Activated naive CD4-positive, alpha-beta T cell treated with anti-CD3 and anti-CD28 coated beads, Interleukin-2, amount 50 U/mL, for 16 hours (primary cell): ENCODE results near the gene ELF1.
"Not testable (repeated sequence)": the region's sequence is repeated elsewhere in the genome, so short reads cannot be mapped to it uniquely, and the experiment has no call there.

Experiments
- DNase-seq: peaks from one replicate; pipeline ENCODE4 v3.0.0-alpha.2; 2020

The ELF1 gene

DNA sequence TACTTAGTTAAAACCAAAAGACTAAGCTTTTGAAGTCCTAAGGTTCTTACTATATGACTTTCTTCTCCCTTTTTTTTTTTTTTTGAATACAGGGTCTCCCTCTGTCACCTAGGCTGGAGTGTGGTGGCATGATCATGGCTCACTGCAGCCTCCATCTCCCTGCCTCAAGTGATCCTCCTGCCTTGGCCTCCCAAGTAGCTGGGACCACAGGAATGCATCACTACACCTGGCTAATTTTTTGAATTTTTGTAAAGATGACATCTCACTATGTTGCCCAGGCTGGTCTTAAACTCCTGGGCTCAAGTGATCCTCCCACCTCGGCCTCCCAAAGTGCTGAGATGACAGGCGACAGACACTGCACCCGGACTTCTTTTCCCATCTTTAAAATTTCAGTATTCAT, 89.2 kb downstream of the ELF1 start:
- not testable (repeated sequence) for DNase-seq

DNA sequence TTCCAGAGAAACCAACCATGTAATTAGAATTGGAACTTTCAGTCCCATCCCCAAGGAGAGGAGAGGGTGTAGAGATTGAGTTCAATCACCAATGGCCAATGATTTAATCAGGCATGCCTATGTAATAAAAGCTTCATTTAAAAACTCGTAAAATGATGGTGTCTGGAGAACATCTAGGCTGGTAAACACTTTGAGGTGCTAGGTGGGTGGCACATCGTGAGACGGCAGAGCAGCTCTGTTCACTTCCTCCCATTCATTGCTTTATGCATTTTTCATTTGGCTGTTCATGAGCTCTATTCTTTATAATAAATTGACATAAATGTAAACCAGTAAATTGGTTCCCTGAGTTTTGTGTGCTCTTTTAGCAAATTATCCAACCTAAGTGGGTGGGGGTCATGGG, 90.1 kb downstream of the ELF1 start:
- no peak for DNase-seq

DNA sequence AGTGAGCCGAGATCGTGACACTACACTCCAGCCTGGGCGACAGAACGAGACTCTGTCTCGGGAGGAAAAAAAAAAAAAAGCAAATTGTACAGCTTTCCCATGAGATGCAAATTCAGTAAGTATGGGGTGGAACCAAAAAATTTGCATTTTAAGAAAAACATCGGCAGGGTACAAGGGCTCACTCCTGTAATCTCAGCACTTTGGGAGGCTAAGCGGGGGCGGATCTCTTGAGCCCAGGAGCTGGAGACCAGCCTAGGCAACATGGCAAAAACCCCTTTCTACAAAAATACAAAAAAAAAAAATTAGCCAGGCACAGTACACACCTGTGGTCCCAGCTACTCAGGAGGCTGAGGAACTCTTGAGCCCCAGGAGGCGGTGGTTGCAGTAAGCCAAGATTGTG, 91.2 kb downstream of the ELF1 start:
- no peak for DNase-seq

DNA sequence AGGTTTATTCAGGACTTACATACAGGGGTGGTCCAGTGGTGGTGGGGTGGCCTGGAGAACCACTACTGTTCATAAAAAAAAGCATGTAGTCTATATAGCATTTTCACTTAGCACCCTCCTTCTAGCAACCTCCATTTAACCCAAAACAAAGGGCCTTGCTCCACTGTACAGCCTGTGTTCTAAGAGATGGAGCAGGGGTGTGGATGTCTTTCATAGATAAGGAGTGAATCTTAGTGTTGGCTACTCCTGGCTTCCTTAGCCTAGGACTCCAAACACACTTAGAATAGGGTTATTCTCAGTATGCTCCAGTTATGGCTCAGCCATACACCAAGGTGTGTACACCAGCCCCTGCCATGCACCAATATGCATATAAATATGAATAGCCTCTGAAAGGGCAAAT, 95.2 kb downstream of the ELF1 start:
- DNase-seq = no peak

DNA sequence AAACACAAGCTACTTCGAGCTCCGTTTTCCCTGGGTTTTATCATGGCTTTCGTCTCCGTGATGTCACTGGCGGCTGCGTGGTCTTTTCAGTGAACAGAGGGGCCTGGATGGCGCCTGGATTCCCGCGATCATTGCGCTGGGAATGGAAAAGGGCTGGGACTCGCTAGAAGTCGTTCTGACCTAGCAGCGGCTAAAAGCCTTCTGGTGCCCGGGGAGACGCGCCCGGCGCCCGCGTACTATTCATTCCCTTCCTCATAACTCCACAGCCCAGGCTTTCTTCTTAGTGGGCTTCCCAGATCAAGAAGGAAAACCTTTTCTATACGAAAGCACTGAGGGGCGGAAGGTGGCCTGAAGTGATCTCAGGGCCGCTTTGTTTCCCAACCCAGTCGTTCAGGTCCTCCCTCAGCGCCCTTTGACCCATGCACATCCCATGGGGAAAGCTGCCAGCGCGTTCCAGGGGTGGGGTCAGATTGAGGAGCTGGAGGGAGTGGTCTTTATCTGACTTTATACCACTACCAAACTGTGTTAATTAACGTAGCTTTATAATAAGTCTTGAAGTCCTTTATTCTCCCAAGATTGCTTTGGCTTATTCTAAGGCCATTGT, 96.6 kb downstream of the ELF1 start:
- no peak for DNase-seq

DNA sequence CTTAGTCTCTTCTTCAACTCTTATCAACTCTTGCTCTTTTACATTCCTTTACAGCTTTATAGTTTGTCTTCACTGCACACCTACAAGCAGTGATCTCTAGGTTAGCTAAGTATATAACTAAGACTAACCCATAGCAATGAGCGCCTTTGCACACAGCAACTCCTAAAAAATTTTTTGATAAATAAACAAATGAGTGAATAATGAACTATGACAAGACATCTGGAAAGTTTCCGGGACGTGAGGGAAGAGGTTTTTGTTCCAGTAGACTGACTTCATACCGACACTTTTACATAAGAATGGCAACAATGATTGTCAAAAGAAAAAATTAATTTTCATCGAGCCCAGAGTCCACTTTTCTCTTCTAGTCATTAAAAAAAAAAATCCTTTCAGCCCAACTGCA, 98.3 kb downstream of the ELF1 start:
- DNase-seq = no peak

DNA sequence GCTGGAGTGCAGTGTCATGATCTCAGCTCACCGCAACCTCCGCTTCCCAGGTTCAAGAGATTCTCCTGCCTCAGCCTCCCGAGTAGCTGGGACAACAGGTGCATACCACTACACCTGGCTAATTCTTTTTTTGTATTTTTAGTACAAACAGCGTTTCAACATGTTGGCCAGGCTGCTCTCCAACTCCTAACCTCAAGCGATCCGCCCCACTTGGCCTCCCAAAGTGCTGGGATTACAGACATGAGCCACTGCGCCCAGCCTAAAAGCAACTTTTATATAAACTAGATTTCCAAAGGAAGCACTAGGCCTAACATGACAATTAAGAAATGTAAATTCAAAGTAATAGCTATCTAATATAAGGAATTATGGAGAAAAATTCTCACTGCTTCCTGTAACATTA, 99.2 kb downstream of the ELF1 start:
- DNase-seq = not testable (repeated sequence)

DNA sequence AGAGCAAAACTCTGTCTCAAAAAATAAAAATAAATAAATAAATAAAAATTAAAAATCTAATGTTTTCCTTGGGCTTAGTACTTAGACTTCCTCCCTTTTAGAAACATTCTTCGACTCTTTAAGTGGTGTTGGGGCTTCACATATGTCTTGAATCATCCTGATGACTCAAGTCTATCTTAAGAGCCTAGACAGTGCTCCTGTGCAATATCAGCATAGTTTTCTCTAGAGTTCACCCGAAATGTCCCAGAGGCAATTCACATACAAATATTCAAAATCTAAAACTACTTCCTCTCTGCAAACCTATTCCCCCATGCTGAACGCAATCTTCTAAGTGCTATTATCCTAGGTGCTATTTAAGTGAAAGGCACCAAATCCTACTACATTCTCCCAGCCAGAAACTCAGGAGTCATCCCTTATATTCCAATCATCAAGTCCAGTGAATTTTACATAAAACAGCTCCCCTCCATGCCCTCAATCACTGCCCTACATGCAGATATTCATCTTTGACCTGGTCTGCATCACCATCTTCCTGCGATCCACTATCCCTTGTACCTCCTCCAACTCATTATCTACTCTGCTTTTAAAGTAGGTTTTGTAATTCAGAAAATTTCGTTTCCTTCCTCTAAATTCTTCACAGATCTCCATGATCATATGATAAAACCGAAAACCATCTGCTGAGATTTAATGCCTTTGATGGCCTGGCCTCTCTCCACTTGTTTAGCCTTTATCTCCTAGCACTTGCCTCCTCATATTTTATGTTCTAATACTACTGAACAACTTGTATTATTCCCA, 102.7 kb downstream of the ELF1 start:
- DNase-seq = no peak

DNA sequence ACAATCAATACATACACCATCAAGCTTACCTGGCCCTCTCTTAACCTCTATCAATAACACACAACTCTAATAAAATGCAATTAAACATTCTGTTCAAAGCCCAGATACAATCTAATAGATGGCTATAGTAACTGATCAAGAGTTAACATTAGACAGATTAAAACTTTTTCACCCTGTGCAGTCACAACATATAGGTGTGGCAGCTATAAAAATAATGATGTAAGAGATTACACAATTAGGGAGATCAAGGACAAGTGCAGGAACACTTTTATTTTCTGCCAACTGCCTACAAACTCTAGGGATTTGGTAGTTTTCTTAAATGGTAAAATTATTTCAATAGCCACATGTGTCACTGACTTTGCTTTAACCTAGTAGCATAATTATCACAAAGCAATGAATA, 104.3 kb downstream of the ELF1 start:
- DNase-seq = not testable (repeated sequence)

DNA sequence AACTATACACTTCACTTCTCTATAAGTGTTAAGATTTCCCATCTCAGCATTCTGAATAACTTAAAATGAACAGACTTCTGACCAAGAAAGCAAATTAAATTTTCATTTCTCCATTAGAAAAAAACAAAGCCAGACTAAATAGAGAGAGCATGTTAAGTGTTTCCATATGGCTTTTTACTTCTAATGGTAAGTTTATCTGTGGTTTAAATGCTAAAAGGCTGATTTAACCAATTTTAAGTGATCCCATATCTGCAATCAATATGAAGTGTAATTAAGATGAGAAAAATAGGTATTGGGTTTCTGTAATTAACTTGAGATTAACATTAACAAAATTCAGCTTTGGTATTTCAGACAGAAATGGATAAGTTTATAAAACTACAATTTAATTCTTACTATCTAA, 107.8 kb downstream of the ELF1 start:
- no peak for DNase-seq

DNA sequence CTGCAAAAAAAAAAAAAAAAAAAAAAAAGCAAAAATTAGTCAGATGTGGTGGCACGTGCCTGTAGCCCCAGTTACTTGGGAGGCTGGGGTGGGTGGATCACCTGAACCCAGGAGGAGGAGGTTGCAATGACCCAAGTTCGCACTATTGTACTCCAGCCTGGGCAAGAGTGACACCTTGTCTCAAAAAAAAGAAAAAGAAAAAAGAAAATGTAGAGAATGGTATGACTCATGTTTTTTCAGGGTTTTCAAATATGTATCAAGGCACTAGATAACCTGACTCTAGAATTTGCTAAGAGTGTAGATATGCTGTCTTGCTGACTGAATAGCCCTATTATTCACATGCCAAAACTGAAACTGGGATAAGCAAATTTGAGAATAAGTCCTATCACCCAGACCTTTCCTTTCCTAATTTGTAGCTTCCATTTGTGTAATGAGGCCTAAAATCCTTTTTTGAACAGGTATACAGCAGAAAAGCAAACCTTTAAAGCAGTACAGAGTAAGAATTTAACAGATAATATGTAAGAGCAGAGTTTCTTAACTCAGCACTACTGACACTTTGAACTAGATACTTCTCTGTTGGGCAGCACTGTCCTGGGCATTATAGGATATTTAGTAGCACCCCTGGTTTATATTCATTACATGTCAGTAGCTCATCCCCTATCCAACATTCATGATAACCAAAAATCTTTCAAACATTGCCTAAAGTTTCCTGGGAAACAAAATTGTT, 108.6 kb downstream of the ELF1 start:
- DNase-seq = peak; percentile 22

DNA sequence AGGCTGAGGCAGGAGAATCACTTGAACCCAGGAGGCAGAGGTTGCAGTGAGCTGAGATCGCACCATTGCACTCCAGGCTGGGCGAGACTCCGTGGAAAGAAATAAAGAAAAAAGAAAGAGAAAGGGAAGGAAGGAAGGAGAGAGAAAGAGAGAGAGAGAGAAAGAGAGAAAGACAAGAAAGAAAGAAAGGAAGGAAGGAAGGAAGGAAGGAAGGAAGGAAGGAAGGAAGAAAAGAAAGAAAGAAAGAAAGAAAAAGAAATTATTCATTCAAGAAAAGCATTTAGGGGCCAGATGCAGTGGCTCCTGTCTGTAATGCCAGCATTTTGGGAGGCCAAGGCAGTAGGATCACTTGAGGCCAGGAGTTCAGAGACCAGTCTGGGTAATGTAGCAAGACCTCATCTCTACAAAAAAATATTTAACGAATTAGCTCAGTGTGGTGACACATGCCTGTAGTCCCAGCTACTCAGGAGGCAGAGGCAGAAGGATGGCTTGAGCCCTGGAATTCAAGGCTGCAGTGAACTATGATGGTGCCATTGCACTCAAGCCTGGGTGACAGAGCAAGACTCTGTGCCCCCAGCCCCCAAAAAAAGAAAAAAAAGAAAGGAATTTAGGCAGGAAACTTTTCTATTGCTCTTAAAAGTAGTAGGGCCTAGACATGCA, 109.4 kb downstream of the ELF1 start:
- DNase-seq = not testable (repeated sequence)

DNA sequence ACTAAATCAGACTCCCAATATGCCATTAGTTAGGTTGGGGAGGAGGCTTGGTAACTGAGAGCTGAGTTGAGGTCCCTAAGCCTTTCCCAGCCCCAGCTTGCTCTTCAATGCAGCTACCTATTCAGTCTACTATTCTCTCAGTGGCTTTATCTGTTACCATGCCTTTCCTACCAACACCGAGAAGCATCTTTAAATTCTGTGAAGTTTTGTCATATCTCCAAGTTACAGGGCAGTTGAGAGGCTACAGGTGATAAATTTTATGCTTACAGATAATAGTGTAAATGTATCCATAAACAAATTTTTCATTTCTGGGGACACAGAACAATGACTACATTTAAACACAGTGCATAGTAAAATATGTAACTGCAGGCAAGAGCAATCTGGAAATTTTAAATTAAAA, 110.6 kb downstream of the ELF1 start:
- DNase-seq = no peak

DNA sequence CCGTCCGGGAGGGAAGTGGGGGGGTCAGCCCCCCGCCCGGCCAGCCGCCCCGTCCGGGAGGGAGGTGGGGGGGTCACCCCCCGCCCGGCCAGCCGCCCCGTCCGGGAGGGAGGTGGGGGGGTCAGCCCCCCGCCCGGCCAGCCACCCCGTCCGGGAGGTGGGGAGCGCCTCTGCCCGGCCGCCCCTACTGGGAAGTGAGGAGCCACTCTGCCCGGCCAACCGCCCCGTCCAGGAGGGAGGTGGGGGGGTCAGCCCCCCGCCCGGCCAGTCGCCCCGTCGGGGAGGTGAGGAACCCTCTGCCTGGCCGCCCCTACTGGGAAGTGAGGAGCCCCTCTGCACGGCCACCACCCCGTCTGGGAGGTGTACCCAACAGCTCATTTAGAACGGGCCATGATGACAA, 118.1 kb downstream of the ELF1 start:
- DNase-seq = not testable (repeated sequence)

DNA sequence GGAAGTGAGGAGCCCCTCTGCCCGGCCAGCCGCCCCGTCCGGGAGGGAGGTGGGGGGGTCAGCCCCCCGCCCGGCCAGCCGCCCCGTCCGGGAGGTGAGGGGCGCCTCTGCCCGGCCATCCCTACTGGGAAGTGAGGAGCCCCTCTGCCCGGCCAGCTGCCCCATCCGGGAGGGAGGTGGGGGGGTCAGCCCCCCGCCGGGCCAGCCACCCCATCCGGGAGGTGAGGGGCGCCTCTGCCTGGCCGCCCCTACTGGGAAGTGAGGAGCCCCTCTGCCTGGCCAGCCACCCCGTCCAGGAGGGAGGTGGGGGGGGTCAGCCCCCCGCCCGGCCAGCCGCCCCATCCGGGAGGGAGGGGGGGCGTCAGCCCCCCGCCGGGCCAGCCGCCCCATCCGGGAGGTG, 118.5 kb downstream of the ELF1 start:
- not testable (repeated sequence) for DNase-seq

DNA sequence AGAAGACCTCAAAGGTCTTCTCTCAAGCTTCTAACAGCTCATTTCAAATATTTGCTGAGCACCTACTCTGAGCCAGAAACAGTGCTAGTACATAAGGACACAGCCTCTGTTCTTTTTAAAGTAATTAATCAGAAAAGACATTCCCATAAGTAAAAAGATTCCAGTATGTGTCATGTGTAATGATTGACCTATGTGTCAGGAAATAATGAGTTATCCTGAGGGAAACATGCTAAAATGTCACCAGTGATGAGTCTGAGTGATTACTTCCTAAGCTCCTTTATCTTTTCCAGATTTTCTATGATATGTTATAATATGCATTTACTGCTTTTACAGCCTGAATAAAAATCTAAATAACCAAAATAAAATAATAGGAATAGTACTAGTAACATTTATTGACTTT, 122.1 kb downstream of the ELF1 start:
- DNase-seq = no peak

DNA sequence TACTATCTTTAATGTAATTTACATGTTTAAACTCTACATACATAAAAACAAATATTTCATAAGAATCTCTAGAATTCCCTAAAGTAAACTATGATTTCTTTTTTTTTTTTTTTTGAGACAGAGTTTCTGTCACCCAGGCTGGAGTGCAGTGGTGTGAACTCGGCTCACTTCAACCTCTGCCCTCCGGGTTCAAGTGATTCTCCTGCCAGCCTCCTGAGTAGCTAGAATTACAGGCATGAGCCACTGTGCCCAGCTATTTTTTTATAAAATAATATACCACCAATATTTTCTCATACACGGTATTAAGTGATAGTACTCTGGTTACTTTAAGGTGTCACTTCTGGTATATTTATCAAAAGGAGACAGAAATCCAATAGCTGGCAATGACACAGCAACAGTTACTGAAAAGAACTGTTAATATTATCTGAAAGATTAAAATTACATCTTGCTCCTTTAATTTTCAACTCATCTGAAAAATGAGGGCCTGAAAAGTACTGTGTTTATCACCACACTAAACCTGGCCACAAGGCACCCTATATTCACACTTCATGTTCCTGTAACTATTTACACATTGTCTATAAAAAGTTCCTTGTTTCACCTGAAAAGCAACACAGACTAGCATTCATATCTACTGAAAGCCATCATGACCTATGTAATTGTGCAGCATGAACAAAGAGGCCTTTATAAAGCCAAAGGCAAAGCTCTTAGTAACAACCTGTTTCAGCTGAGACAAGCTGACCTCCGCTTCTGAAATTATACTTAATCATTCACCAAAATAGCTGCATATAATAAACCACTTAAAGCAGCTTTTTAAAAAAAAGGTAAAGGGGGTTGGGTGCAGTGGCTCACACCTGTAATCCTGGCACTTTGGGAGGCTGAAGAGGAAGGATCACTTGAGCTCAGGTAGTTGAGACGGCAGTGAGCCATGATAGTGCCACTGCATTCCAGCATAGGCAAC, 123.6 kb downstream of the ELF1 start:
- no peak for DNase-seq

DNA sequence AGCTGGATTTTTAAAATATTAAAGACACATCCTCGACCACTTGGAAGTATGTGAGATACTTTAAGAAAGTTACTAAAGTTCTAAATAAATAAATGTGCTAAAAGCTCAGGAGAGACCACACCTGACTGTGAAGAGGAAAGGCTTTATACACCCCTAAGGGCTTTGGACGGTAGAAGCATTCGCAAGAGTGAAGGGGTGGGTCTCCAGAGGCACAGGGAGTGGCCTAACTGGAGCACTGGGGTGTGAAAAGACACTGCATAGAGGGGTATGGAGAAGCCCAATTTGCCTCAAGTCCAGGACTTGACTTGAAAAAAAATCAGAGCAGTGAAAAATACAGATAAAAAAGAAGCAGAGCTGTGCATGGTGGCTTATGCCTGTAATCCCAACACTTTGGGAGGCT, 125.5 kb downstream of the ELF1 start:
- not testable (repeated sequence) for DNase-seq

DNA sequence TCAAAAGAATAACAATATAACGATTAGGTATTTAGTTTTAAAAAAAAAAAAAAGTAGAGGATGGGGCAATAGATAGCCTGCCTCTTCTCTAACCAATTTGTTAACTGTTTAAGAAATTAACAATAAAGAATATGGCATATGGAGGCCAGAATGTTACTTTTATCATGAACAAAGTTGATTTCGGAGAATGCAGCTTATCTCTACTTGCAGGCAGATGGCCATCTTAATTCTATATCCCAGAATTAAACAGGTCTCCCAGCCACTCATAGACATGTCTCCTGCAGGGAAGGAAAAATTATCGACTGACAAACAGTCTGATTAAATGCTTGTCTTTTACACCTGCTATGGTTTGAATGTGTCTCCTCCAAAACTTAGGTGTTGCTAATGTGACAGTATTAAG, 133.1 kb downstream of the ELF1 start:
- no peak for DNase-seq

DNA sequence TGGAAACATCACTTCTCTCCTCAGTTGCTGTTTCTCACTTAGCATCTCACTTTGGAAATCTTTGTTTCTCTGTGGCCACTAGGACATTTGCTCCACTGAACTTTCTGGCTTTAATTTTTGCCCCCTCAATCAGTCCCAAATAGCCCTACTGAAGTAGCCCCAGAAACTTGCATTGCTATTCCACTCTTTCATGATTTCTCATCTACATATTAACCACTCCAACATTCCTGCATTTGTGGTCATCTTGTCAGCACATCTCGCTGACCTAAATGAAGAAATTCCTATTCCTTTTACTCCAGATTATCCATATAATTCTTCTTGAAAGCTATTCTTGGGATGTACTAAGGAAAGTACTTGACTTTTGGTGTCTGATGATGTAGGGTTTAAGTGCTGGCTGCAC, 134.9 kb downstream of the ELF1 start:
- not testable (repeated sequence) for DNase-seq
